Measurements from ENCODE around the gene SEPTIN12.

The SEPTIN12 gene

DNA sequence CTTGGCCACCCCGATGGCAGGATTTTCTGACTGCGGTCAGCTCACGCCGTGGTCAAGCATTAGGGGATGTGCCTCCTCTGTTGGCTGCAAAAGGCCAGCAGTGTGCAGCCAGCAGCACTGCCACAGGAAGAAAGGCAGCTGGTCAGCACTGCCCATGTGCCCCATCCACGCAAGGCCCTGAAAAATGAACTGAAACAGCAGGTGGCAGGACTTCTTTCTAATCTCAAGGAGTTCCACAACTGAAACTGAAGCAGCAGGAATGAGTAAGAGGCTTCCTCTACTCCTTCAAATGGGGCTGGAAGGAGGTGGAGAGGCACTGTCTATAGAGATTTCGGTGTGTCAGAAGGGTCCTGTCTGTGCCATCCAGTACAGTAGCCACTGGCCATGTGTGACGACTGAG, 24.4 kb downstream of the SEPTIN12 start:
- TF ChIP-seq, protein P1, sequence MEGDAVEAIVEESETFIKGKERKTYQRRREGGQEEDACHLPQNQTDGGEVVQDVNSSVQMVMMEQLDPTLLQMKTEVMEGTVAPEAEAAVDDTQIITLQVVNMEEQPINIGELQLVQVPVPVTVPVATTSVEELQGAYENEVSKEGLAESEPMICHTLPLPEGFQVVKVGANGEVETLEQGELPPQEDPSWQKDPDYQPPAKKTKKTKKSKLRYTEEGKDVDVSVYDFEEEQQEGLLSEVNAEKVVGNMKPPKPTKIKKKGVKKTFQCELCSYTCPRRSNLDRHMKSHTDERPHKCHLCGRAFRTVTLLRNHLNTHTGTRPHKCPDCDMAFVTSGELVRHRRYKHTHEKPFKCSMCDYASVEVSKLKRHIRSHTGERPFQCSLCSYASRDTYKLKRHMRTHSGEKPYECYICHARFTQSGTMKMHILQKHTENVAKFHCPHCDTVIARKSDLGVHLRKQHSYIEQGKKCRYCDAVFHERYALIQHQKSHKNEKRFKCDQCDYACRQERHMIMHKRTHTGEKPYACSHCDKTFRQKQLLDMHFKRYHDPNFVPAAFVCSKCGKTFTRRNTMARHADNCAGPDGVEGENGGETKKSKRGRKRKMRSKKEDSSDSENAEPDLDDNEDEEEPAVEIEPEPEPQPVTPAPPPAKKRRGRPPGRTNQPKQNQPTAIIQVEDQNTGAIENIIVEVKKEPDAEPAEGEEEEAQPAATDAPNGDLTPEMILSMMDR (IDR thresholded peaks at IDR 0.05; ENCODE audit: extremely low read depth, missing control alignments): no peak
- DNase-seq (ENCODE audit: low spot score): no peak

DNA sequence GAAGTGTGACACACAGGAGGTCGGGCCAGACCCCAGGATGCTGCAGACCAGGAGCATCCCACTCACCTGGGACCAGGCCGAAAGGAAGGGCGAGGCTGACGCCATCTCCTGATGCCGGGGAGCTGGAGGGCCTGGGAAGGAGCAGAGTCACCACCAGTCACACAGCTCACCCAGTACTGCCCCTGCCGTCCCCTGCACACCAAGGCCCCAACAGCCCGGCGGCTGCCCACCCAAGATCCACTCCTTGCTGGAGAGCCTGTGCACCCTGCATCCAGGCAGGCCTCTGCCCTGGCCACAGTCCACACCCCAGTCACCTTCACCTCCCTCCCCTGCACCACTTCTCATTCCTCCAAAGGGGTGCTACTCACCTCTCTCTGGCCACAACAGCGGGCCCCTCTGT, 25.9 kb downstream of the SEPTIN12 start:
- TF ChIP-seq, protein P1 (IDR thresholded peaks at IDR 0.05; ENCODE audit: extremely low read depth, missing control alignments): no peak
- no peak for DNase-seq (ENCODE audit: low spot score)

DNA sequence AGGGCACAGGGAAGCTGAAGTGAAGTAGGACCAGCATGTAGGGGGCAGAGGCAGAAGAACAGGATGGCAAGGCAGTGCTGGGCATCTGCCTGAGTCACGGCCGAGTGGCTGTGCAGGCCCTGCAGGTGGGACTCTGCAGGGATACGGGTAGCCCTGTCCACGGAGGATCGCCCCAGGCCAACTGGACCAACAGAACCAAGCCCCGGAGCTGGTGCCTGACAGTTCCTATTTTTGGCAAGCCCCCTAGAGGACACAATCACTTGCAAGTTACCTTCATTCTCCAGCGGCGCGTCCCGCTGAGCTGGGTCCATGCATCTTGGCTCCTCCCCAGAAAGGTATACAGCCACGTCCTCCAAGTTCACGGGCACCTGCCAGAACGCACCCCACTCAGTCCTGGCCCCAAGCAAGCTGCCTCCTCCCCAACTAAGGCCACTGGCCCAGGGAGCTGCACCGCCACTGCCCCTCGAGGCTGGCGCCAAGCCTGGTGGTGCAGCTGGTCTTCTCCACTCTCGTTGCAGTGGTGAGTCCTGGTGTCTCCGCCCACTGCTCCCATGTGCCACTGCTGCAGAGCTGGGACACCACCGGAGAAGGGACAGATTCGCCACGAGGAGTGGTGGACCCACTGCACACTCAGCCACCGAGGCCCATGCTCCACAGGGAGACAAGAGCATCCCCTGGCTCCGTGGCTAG, 27.8 kb downstream of the SEPTIN12 start:
- DNase-seq (ENCODE audit: low spot score): no peak
- TF ChIP-seq, protein P1 (IDR thresholded peaks at IDR 0.05; ENCODE audit: extremely low read depth, missing control alignments): no peak

DNA sequence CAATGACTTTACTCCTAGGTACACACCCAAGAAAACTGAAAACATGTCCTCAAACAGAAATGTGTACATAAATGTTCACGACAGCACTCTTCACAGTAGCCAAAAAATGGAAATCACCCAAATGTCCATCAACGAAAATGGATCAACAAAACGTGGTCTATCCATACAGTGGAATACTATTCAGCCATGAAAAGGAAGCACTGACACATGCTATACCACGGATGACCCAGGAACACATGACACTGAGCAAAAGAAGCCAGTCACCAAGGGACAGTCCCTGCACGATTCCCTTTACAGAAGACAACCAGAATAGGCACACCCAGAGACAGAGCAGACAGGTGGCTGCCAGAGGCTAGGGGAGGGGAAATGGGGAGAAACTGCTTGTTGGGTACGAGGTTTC, 32.5 kb downstream of the SEPTIN12 start:
- DNase-seq (ENCODE audit: low spot score): no peak
- TF ChIP-seq, protein P1 (IDR thresholded peaks at IDR 0.05; ENCODE audit: extremely low read depth, missing control alignments): no peak

DNA sequence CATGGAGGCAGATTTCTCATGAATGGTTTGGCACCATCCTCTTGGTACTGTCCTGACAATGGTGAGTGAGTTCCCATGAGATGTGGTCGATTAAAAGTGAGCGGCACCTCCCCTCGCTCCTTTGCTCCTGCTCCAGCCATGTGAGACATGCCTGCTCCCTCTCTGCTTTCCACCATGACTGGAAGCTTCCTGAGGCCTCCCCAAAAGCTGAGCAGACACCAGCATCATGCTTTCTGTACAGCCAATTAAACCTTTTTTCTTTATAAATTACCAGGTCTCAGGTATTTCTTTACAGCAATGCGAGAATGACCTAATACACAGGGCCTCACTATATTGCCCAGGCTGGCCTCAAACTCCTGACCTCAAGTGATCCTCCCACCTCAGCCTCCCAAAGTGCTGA, 33.3 kb downstream of the SEPTIN12 start:
- no peak for DNase-seq (ENCODE audit: low spot score)
- TF ChIP-seq, protein P1 (IDR thresholded peaks at IDR 0.05; ENCODE audit: extremely low read depth, missing control alignments): no peak

DNA sequence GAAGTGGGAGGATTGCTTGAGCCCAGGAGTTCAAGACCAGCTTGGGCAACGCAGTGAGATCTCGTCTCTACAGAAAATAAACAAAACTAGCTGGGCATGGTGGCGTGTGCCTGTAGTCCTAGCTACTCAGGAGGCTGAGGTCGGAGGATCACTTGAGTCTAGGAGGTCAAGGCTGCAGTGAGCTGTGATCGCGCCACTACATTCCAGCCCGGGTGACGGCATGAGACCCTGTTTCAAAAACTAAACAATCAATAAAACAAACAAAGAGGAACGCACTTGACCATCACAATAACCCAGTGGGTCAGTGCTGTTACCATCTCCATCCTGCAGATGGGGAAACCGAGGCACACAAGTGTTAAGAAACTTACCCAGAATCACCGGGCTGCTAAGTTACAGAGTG, 34.9 kb downstream of the SEPTIN12 start:
- TF ChIP-seq, protein P1 (IDR thresholded peaks at IDR 0.05; ENCODE audit: extremely low read depth, missing control alignments): no peak

DNA sequence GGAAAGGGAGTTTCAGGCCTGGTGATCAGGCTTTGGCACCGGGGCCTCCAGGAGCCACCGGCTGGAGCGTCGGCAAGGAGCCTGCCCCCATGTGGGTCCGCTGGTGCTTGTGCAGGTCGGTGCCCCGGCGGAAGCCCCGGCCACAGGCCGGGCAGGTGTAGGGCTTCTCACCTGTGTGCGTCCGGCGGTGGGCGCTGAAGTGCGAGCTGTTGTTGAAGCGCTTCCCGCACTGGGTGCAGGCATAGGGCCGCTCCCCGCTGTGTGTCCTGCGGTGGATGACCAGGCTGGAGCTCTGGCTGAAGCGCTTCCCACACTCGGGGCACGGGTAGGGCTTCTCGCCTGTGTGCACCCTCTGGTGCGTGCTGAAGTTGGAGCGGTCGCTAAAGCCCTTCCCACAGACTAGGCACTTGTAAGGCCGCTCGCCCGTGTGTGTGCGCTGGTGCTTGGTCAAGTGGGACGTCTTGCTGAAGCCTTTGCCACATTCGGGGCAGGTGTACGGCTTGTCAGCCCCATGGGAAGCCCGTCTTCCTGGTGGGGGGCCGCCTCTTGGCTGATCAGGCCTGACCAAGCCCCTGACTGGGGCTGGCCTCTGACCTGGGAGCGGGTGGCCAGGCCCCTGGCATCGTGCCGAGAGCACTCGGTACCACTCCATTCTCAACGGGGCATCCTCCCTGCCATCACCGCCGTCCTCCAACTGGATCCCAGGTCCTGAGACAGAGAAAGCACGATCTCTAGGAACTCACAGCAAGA, 35.6 kb downstream of the SEPTIN12 start:
- DNase-seq (ENCODE audit: low spot score): no peak
- TF ChIP-seq, protein P1 (IDR thresholded peaks at IDR 0.05; ENCODE audit: extremely low read depth, missing control alignments): no peak

More for the DNA sequence above, 34.9 kb downstream of the SEPTIN12 start:
- DNase-seq (ENCODE audit: low spot score): no peak
